Erythroblast (primary cell): ENCODE data around the gene NFIC.

Experiments used
- GATA1 ChIP-seq: IDR thresholded peaks from 2 replicates; pipeline ENCODE4 v1.6.1; 2011; ENCODE audit warnings: low read depth, mild to moderate bottlenecking, control low read depth, low read length, moderate library complexity
- POLR2A ChIP-seq: IDR thresholded peaks from 2 replicates; pipeline ENCODE4 v1.6.1; 2011; ENCODE audit warnings: mild to moderate bottlenecking, low read length

DNA sequence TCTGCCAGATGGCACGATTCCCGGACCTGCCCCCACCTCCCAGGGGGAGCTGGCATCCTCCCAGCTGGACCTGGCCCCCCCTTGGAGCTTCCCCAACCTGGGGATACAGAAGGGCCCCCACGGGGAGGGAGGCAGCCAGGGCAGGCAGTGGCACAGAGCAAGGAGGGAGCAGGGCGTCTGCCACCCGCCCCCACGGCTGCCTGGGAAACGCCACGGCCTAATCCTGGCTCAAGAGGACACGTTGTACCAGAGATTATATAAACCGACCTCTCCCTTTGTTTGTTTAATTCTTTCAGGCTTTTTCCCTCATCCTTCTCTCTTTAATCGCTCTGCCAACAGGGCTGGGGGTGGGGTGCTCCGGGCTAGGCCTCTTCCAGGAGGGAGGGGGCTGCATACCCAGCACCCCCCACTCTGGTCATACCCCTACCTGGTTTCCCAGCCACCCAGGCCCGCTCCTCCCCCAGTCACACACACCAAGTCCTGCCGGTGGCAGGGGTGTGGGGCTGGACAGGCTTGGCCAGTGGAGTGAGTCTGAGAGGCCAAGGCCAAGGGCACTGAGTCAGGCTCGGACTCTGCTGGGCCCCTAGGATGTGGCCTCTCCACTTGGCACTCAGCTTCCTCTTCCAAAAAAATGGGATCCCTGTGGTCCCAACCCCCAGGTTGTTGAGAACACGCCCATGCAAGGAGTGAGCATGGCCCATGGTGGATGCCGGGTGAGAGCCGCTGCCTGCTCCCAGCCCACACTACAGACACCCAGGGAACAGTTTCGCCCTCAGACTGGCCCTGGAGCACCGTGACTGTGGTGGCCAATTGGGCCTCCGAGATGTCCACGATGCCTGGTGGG, 29.5 kb upstream of the NFIC start:
- TF ChIP-seq POLR2A (no peak), GATA1 (no peak)
